ENCODE results near the gene VSX1.

VSX1 gene

DNA sequence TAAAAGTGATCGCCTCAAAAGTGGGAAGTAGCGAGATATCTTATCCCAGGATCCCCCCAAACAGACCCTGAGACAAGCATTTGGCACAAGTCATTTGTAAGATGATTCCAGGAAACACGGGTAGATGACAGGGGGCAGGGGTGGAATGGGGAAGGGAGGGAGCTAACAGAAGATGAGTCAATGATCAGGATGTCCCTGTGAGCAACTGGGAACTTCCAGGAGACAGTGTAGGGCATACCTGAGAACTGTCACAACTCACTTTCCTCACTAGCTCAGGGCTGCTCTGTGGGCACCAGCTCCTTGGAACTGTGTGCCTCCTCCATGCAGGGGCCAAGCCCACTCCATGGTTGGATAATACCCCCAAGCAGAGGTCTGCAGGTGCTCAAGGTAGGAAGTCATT, 38.5 kb upstream of the VSX1 start:
- TF ChIP-seq Cebpa-rat (IDR thresholded peaks at IDR 0.05): no peak
- no peaks in the 10 kb centered on the region; a peak in 1 of 22 replicates for H3K27me3 ChIP-seq
- no peak overlapping the region for H3K4me3 ChIP-seq
- H3K4me2 ChIP-seq: no peak overlapping the region
- no peaks in the 10 kb centered on the region for H4K20me1 ChIP-seq
- no peaks in the 10 kb centered on the region for H3K9me3 ChIP-seq (replicated peaks in 1 of 11)
- H3K9ac ChIP-seq: no peak overlapping the region
- H3K27ac ChIP-seq: no peak overlapping the region
- H3K36me3 ChIP-seq: no peaks in the 10 kb centered on the region
- H3K4me1 ChIP-seq: peaks cover 0 to 8% (median 0%) of the 10 kb centered on the region in 10 experiments; a peak in 5 of 20 replicates

DNA sequence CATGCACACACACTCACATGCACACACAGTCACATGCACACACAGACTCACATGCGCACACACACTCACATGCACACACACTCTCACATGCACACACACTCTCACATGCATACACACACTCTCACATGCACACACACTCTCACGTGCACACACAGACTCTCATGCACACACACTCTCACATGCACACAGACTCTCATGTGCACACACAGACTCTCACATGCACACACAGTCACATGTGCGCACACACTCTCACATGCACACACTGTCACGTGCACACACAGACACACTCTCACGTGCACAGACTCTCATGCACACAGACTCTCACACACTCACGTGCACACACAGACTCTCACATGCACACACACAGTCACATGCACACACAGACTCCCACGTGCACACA, 36.6 kb upstream of the VSX1 start:
- no peaks in the 10 kb centered on the region for H3K36me3 ChIP-seq
- H3K9ac ChIP-seq: no peak overlapping the region
- no peaks in the 10 kb centered on the region; a peak in 1 of 22 replicates for H3K27me3 ChIP-seq
- no peak overlapping the region for H3K27ac ChIP-seq
- H3K4me2 ChIP-seq: no peak overlapping the region
- H4K20me1 ChIP-seq: no peaks in the 10 kb centered on the region
- H3K4me3 ChIP-seq: no peak overlapping the region
- peaks cover 0 to 8% (median 0%) of the 10 kb centered on the region in 10 experiments; a peak in 5 of 20 replicates for H3K4me1 ChIP-seq
- no peak for TF ChIP-seq Cebpa-rat (IDR thresholded peaks at IDR 0.05)
- H3K9me3 ChIP-seq (replicated peaks in 1 of 11): no peaks in the 10 kb centered on the region

DNA sequence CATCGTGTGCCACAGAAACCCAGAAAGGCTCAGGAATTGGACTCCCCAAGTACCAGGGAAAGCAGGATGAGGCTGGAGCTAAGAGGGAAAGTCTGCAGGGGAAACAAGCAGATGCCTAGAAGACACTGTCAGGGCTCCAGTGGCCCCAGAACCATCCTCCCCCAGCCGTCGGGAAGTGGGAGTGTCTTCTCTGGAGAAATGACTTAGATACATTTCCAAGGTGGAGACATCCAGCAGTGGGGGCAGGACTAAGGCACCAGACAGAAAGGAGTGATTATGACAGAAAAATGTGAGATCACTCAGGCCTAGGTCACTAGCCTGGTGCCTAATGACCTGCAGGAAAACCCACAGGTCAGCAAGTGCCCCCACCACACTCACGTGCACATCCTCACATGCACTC, 36.0 kb upstream of the VSX1 start:
- no peak overlapping the region for H3K4me2 ChIP-seq
- H3K4me1 ChIP-seq: peaks cover 0 to 8% (median 0%) of the 10 kb centered on the region in 10 experiments; a peak in 5 of 20 replicates
- H4K20me1 ChIP-seq: no peaks in the 10 kb centered on the region
- no peaks in the 10 kb centered on the region for H3K36me3 ChIP-seq
- H3K4me3 ChIP-seq: no peak overlapping the region
- TF ChIP-seq Cebpa-rat (IDR thresholded peaks at IDR 0.05): no peak
- H3K27me3 ChIP-seq: no peaks in the 10 kb centered on the region
- H3K9ac ChIP-seq: no peak overlapping the region
- H3K9me3 ChIP-seq (replicated peaks in 1 of 11): no peaks in the 10 kb centered on the region
- H3K27ac ChIP-seq: no peak overlapping the region

DNA sequence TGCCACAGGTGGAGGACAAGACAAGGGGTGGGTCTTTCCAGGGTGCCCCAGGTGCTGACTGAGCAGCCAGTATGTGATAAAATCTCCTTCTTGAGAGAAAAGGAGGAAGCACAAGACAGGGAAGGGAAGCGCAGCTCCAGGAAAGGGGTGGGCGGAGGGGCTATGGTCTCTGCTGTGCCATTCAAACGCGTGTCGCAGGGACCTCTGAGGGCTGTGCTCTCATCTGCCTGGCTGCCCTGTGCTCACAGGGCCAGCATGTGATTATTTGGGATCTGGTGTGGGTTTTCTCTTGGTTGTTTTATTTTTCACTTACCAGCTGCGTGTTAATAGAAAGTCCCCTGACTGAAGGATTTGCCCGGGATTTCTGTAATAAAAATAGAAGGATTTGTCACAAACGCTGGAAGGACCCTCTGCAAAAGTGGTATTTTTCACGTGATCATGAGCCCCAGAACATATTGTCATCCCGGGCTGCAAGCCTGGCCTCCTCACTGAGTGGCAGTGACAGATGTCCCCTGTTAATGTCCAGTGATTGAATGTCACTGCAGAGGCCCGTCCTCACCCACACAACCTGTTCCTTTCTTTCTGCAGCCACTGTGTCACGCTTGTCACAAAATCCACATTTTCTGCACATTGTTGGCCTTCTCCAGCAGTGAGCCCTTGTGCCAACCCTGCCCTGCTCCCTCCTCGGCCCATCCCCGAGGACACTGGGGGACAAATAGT, 35.0 kb upstream of the VSX1 start:
- no peaks in the 10 kb centered on the region for H3K9me3 ChIP-seq (replicated peaks in 1 of 11)
- H4K20me1 ChIP-seq: no peaks in the 10 kb centered on the region
- no peaks in the 10 kb centered on the region for H3K36me3 ChIP-seq
- H3K4me3 ChIP-seq: no peak overlapping the region
- H3K27me3 ChIP-seq: no peaks in the 10 kb centered on the region
- TF ChIP-seq Cebpa-rat (IDR thresholded peaks at IDR 0.05): no peak
- peak overlapping the region in 3 of 11 experiments; percentile 1 to 44 (median 17); a peak in 2 of 22 replicates for H3K4me2 ChIP-seq
- no peak overlapping the region for H3K9ac ChIP-seq
- H3K27ac ChIP-seq: no peak overlapping the region
- H3K4me1 ChIP-seq: peaks cover 0 to 8% (median 0%) of the 10 kb centered on the region in 10 experiments; a peak in 5 of 20 replicates

DNA sequence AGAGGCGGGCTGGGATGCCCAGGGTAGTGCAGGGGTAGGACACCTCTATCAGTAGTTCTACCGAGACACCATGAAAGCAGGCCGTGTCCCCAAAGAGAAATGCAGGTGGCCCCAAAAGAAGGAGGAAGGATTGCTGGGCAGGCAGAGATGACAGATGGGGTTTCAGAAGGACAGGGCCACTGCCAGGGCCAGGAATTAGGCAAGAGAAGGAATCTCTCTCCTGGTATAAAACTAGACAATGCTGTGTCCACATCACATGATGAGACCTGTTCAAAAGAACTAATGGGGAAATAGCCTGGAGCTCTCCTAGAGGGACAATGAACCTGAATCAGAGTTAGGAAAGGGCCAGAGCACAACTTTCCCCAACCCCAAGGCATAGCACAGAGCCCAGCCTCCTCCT, 21.6 kb upstream of the VSX1 start:
- H3K9me3 ChIP-seq (replicated peaks in 1 of 11): peaks cover 0 to 4% (median 0%) of the 10 kb centered on the region in 11 experiments; a peak in 1 of 22 replicates
- no peak overlapping the region for H3K4me3 ChIP-seq
- no peak overlapping the region for H3K4me2 ChIP-seq
- no peaks in the 10 kb centered on the region for H3K27me3 ChIP-seq
- H3K27ac ChIP-seq: no peak overlapping the region
- H3K36me3 ChIP-seq: no peaks in the 10 kb centered on the region
- H3K9ac ChIP-seq: no peak overlapping the region
- H4K20me1 ChIP-seq: no peaks in the 10 kb centered on the region
- no peaks in the 10 kb centered on the region for H3K4me1 ChIP-seq
- TF ChIP-seq Cebpa-rat (IDR thresholded peaks at IDR 0.05): no peak

DNA sequence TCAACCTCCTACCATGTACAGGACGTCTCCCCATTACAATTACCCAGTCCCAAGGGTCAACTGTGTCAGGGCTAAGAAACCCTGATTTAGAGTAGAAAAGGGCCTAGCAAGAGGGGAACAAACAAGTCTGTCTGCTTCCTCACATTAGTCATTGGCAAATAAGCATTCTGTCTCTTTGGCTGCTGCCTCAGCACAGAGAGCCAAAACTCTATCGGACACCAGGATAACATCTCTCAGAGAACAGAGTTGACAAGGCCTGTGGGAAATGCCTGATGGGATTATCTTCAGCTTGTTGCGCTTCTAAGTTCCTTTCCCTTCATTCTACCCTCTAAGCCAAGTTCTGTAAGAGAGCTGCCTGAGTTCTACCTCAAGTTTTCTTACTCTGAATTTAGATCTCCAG, 19.0 kb upstream of the VSX1 start:
- Histone ChIP-seq H3K27me3 (no peaks in the 10 kb centered on the region), H3K4me3 (no peak overlapping the region), H3K9me3 (replicated peaks in 1 of 11) (peaks cover 0 to 4% (median 0%) of the 10 kb centered on the region in 11 experiments; a peak in 1 of 22 replicates), H3K36me3 (no peaks in the 10 kb centered on the region), H3K27ac (no peak overlapping the region), H3K9ac (no peak overlapping the region), H3K4me2 (no peak overlapping the region), H3K4me1 (no peaks in the 10 kb centered on the region), H4K20me1 (no peaks in the 10 kb centered on the region)
- no peak for TF ChIP-seq Cebpa-rat (IDR thresholded peaks at IDR 0.05)

DNA sequence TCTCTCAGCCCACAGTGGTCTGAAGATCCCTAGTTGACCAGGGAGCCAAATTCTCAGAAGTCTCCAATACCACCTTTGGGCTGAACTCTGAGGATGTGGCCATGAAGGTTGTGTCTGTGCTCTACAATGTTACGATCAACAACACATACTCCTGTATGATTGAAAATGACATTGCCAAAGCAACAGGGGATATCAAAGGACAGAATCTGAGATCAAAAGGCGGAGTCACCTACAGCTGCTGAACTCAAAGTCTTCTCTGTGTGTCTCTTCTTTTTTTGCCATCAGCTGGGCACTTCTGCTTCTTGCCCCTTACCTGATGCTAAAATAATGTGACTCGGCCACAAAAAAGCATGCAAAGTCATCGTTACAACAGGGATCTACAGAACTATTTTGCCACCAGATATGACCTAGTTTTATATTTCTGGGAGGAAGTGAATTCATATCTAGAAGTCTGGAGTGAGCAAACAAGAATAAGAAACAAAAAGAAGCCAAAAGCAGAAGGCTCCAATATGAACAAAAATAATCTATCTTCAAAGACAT, 17.7 kb upstream of the VSX1 start:
- TF ChIP-seq Cebpa-rat (IDR thresholded peaks at IDR 0.05): no peak
- no peak overlapping the region for H3K4me3 ChIP-seq
- peaks cover 0 to 4% (median 0%) of the 10 kb centered on the region in 11 experiments; a peak in 1 of 22 replicates for H3K9me3 ChIP-seq (replicated peaks in 1 of 11)
- no peak overlapping the region for H3K4me2 ChIP-seq
- H3K4me1 ChIP-seq: no peaks in the 10 kb centered on the region
- H3K27ac ChIP-seq: no peak overlapping the region
- no peaks in the 10 kb centered on the region for H3K27me3 ChIP-seq
- H4K20me1 ChIP-seq: no peaks in the 10 kb centered on the region
- H3K36me3 ChIP-seq: no peaks in the 10 kb centered on the region
- no peak overlapping the region for H3K9ac ChIP-seq

DNA sequence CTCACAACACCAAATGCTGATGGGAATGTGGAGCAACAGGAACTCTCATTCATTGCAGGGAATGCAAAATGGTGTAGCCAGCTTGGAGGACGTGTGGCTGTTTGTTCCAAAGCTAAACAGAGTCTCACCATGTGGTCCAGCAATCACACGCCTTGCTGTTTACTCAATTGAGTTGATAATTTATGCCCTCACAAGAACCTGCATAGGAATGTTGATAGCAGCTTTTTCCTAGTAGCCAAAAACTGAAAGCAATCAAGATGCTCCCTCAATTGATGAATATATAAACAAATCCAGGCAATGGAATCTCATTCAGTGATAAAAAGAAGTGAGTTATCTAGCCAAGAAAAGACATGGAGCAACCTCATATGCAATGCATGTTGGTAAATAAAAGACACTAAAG, 15.6 kb upstream of the VSX1 start:
- no peak for TF ChIP-seq Cebpa-rat (IDR thresholded peaks at IDR 0.05)
- Histone ChIP-seq H4K20me1 (no peaks in the 10 kb centered on the region), H3K36me3 (no peaks in the 10 kb centered on the region), H3K27ac (no peak overlapping the region), H3K4me3 (no peak overlapping the region), H3K9me3 (replicated peaks in 1 of 11) (peaks cover 0 to 2% (median 0%) of the 10 kb centered on the region in 11 experiments; a peak in 1 of 22 replicates), H3K4me2 (no peak overlapping the region), H3K27me3 (no peaks in the 10 kb centered on the region), H3K9ac (no peak overlapping the region), H3K4me1 (no peaks in the 10 kb centered on the region)

DNA sequence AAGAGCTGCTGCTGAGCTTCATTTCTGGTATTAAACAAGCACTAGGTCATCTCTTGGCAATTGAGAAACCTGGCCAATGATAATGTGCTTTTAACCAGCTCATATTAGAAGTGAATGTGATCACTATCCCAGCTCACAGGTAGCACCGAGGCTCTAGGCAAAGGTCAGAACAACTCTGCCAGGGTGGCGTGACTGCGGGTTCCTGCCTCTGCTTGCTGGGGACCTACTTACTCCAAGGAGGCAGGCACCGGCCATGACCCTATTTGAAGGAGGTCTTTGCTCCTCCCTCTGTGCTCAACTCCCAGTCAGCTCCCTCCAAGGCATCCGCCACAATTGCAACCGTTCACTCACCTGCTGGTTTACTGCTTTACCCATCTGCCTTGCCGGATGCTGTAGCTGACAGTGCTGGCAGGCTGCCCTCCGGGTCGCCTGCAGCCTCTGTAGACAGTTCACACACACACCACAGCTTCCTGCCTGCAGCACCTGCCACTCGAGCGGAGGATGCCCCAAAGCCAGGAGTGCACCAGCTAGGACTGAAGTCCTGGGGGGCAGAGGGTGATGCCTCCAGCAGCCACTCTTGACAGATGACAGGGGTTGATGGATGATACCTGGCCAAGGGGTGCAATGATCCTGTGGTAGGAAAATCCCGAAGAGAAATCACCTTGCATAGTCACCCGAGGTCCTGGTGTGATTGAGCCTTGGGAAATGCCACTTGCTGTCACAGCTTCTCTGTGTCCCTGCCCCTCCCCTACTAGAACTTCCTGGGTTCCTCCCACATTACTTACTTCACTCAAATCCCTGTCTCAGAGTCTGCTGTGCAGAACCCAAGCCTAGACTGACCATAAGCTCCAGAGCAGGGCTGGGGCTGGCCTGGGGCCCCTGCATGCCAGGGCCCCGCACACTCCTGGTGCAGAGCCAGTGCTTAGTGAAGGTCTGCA, 8.8 kb upstream of the VSX1 start:
- Histone ChIP-seq H3K4me1 (peaks cover 14 to 48% (median 36%) of the 10 kb centered on the region in 10 experiments), H3K4me2 (peak overlapping the region; percentile 42 to 89 (median 70)), H3K27me3 (no peaks in the 10 kb centered on the region), H3K27ac (no peak overlapping the region), H3K9ac (peak overlapping the region in 1 of 11 experiments; percentile 28; a peak in 1 of 22 replicates), H3K9me3 (replicated peaks in 1 of 11) (peaks cover 0 to 6% (median 2%) of the 10 kb centered on the region in 11 experiments; a peak in 10 of 22 replicates), H4K20me1 (0 out of 22 replicates have a peak, but pooled peaks cover 0 to 7% (median 0%) of the 10 kb centered on the region in 11 experiments), H3K4me3 (0 out of 20 replicates have a peak overlapping the region, but pooled peaks of 1 of the 10 experiments have one; percentile 10), H3K36me3 (no peaks in the 10 kb centered on the region)
- no peak for TF ChIP-seq Cebpa-rat (IDR thresholded peaks at IDR 0.05)
